ENCODE data around the gene NXPH3. TPM values are rescaled to one million over a fixed set of nuclear protein-coding genes. Genes with fewer than 3 reads are reported as not detected.

The NXPH3 gene
- total and polyA plus RNA-seq, 2 of the 13 experiments (the other 11 are each of a cell fraction or from before 2014, with no cell fraction given): 0.04 to 0.58 TPM

GRCh38 chr17:49557312-49558024, 18.2 kb upstream of the NXPH3 start (continued):
- no peak for TF ChIP-seq E2F2 (CRISPR knock-in tag; IDR thresholded peaks at IDR 0.05; ENCODE audit: borderline replicate concordance)
- TF ChIP-seq PRMT3 (CRISPR knock-in tag; IDR thresholded peaks at IDR 0.05; ENCODE audit: borderline replicate concordance, low read depth): no peak
- peak; percentile 41; the same call in 1 of the 2 replicates for TF ChIP-seq SMC3 (IDR thresholded peaks at IDR 0.05; ENCODE audit: low read length)
- TF ChIP-seq ZNF296 (CRISPR knock-in tag; conservative IDR thresholded peaks at IDR 0.05): no peak
- no peak for TF ChIP-seq GABPA (IDR thresholded peaks at IDR 0.05; ENCODE audit: low read depth, low read length)
- TF ChIP-seq GABPA (CRISPR knock-in tag; IDR thresholded peaks at IDR 0.05; ENCODE audit: low read depth): no peak
- TF ChIP-seq NCOA5 (CRISPR knock-in tag; IDR thresholded peaks at IDR 0.05): no peak
- TF ChIP-seq PTBP1 (IDR thresholded peaks at IDR 0.05; ENCODE audit: low read depth, low read length, poor library complexity, severe bottlenecking): no peak
- TF ChIP-seq ATF2 (CRISPR knock-in tag; IDR thresholded peaks at IDR 0.05): no peak
- TF ChIP-seq ZNF446 (CRISPR knock-in tag; IDR thresholded peaks at IDR 0.05): no peak
- TF ChIP-seq ZNF724P (CRISPR knock-in tag; IDR thresholded peaks at IDR 0.05; ENCODE audit: borderline replicate concordance): no peak
- TF ChIP-seq AHR (CRISPR knock-in tag; IDR thresholded peaks at IDR 0.05): no peak
- TF ChIP-seq ERF (CRISPR knock-in tag; IDR thresholded peaks at IDR 0.05): peak; percentile 49; the same call in 1 of the 2 replicates
- no peak for TF ChIP-seq TEAD2 (CRISPR knock-in tag; IDR thresholded peaks at IDR 0.05)
- TF ChIP-seq ZNF780A (CRISPR knock-in tag; IDR thresholded peaks at IDR 0.05): no peak
- no peak for TF ChIP-seq ZNF510 (CRISPR knock-in tag; IDR thresholded peaks at IDR 0.05; ENCODE audit: low read depth)
- TF ChIP-seq KDM1A (CRISPR knock-in tag; IDR thresholded peaks at IDR 0.05): no peak
- no peak for TF ChIP-seq DBP (CRISPR knock-in tag; IDR thresholded peaks at IDR 0.05; ENCODE audit: not compliant biosample characterization)
- TF ChIP-seq MBNL3 (CRISPR knock-in tag; conservative IDR thresholded peaks at IDR 0.05): no peak
- no peak for TF ChIP-seq ARID2 (CRISPR knock-in tag; IDR thresholded peaks at IDR 0.05; ENCODE audit: borderline replicate concordance)
- no peak for TF ChIP-seq POGK (CRISPR knock-in tag; conservative IDR thresholded peaks at IDR 0.05)
- TF ChIP-seq ZNF512 (CRISPR knock-in tag; IDR thresholded peaks at IDR 0.05): no peak
- 0 out of 2 replicates have a peak, but pooled peaks have one; percentile 19 for TF ChIP-seq GATAD2A (CRISPR knock-in tag; IDR thresholded peaks at IDR 0.05)
- 0 out of 2 replicates have a peak, but pooled peaks have one; percentile 36 for TF ChIP-seq MIXL1 (CRISPR knock-in tag; IDR thresholded peaks at IDR 0.05)
- TF ChIP-seq ZNF552 (CRISPR knock-in tag; IDR thresholded peaks at IDR 0.05; ENCODE audit: borderline replicate concordance): no peak
- TF ChIP-seq ZKSCAN1 (IDR thresholded peaks at IDR 0.05; ENCODE audit: low read length): peak; percentile 67

Data from HepG2 (cell line).